CD14-positive monocyte (primary cell): ENCODE measurements around the gene FRMD4A. TPM values are rescaled to one million over a fixed set of nuclear protein-coding genes. Genes with fewer than 3 reads are reported as not detected.

ENCODE experiments used
- DNase-seq, 3 donors: peaks; one replicate each; pipeline ENCODE4 v3.0.0-alpha.2; 2011 to 2022
- H2AFZ ChIP-seq: 2 replicates; pipeline ENCODE4 v1.6.0; 2012; ENCODE audit warnings: mild to moderate bottlenecking, low read depth, low read length, inconsistent platforms; ENCODE audit not compliant: insufficient read depth, poor library complexity, severe bottlenecking
- H3K27ac ChIP-seq, 2 donors: 1 replicate in 1 of 2; 2 replicates in 1 of 2; pipeline ENCODE4 v1.5.1; 2012 to 2013; ENCODE audit warnings: low read length in 2 of 2, control low read depth in 1 of 2, inconsistent platforms in 1 of 2, low read depth in 1 of 2, mild to moderate bottlenecking in 1 of 2
- H3K27me3 ChIP-seq, 2 donors: one replicate each; pipeline versions ENCODE4 v1.6.0 to v1.6.1; 2011 to 2013; ENCODE audit warnings: low read length in 2 of 2; ENCODE audit not compliant: control insufficient read depth in 2 of 2, insufficient read depth in 2 of 2
- H3K36me3 ChIP-seq, 2 donors: replicated peaks in 1 of 2; 1 replicate in 1 of 2; 2 replicates in 1 of 2; pipeline versions ENCODE4 v1.5.1 to v1.6.1; 2012 to 2013; ENCODE audit warnings: low read length in 2 of 2, control low read depth in 1 of 2, inconsistent platforms in 1 of 2, mild to moderate bottlenecking in 1 of 2; ENCODE audit not compliant: insufficient read depth in 2 of 2, control insufficient read depth in 1 of 2
- H3K4me1 ChIP-seq, 2 donors: 1 replicate in 1 of 2; 2 replicates in 1 of 2; pipeline versions ENCODE4 v1.5.1 to v1.6.1; 2012 to 2013; ENCODE audit warnings: low read length in 2 of 2, control low read depth in 1 of 2, inconsistent platforms in 1 of 2, mild to moderate bottlenecking in 1 of 2, moderate library complexity in 1 of 2; ENCODE audit not compliant: insufficient read depth in 2 of 2, control insufficient read depth in 1 of 2
- H3K4me2 ChIP-seq: replicated peaks from 2 replicates; pipeline ENCODE3; 2012; ENCODE audit warnings: low read length, moderate library complexity, mild to moderate bottlenecking; ENCODE audit not compliant: poor library complexity, severe bottlenecking; ENCODE audit errors: extremely low read depth
- H3K4me3 ChIP-seq, 3 experiments: fragments of 200-600 bp in 1 of 3; sonication (generic) in 1 of 3; replicated peaks in 1 of 3; 1 replicate in 2 of 3; 2 replicates in 1 of 3; pipeline ENCODE4 v1.5.1; 2011 to 2013; ENCODE audit warnings: low read length in 3 of 3, mild to moderate bottlenecking in 3 of 3, control low read depth in 2 of 3, low read depth in 2 of 3, inconsistent platforms in 1 of 3, moderate library complexity in 1 of 3
- H3K79me2 ChIP-seq: 2 replicates; pipeline ENCODE4 v1.6.0; 2012; ENCODE audit warnings: mild to moderate bottlenecking, control low read depth, inconsistent platforms, low read length, moderate library complexity; ENCODE audit not compliant: insufficient read depth
- H3K9ac ChIP-seq: 2 replicates; pipeline ENCODE4 v1.6.0; 2017; ENCODE audit warnings: low read length, mild to moderate bottlenecking; ENCODE audit not compliant: insufficient read depth, poor library complexity, severe bottlenecking
- H3K9me3 ChIP-seq, 2 donors: replicated peaks in 1 of 2; 1 replicate in 1 of 2; 2 replicates in 1 of 2; pipeline versions ENCODE4 v1.5.1 to v1.6.1; 2012 to 2013; ENCODE audit warnings: low read length in 2 of 2, control low read depth in 1 of 2; ENCODE audit not compliant: control insufficient read depth in 1 of 2, insufficient read depth in 1 of 2
- H4K20me1 ChIP-seq: 2 replicates; pipeline ENCODE4 v1.6.0; 2012; ENCODE audit warnings: mild to moderate bottlenecking, low read length, control low read depth, moderate library complexity; ENCODE audit not compliant: insufficient read depth
- H3K27ac Mint-ChIP-seq, 7 donors: one replicate each; pipeline ENCODE4 v1.8.0; 2020; ENCODE audit warnings: mild to moderate bottlenecking in 7 of 7, mixed read lengths in 7 of 7, moderate library complexity in 6 of 7, inconsistent platforms in 2 of 7
- H3K27me3 Mint-ChIP-seq, 3 donors: one replicate each; pipeline ENCODE4 v1.8.0; 2021 to 2022; ENCODE audit warnings: low read depth in 3 of 3, mild to moderate bottlenecking in 3 of 3, mixed read lengths in 3 of 3, moderate library complexity in 3 of 3, inconsistent platforms in 1 of 3
- H3K36me3 Mint-ChIP-seq, 2 donors: one replicate each; pipeline ENCODE4 v1.8.0; 2020; ENCODE audit warnings: mixed read lengths in 2 of 2, inconsistent platforms in 1 of 2, mild to moderate bottlenecking in 1 of 2
- H3K4me1 Mint-ChIP-seq: one replicate; pipeline ENCODE4 v1.8.0; 2020; ENCODE audit warnings: mild to moderate bottlenecking, mixed read lengths
- H3K4me3 Mint-ChIP-seq, 2 donors: one replicate each; pipeline ENCODE4 v1.8.0; 2020; ENCODE audit warnings: mild to moderate bottlenecking in 2 of 2, mixed read lengths in 2 of 2, moderate library complexity in 1 of 2
- H3K9me3 Mint-ChIP-seq, 7 donors: one replicate each; pipeline ENCODE4 v1.8.0; 2020 to 2022; ENCODE audit warnings: mixed read lengths in 7 of 7, mild to moderate bottlenecking in 6 of 7, moderate library complexity in 6 of 7, inconsistent platforms in 2 of 7
- WGBS: methylation state at CpG from one replicate; pipeline ENCODE4 v1.1.5; 2013; ENCODE audit warnings: missing lambda C conversion rate; ENCODE audit not compliant: insufficient coverage; 5-methylcytosine and 5-hydroxymethylcytosine counted together
- intact Hi-C, 2 donors: fragments of 100-400 bp; cut with micrococcal nuclease; formaldehyde crosslinking; loops; one replicate each; pipeline versions ENCODE4 v1.15.0 to v1.15.1; 2023
- polyA plus RNA-seq, 3 donors: library from polyadenylated mRNA; depleted of rRNA in 1 of 3; unstranded in 2 of 3; stranded (reverse) in 1 of 3; fragments of 300-500 nt in 2 of 3; fragments of >200 nt in 1 of 3; fragmentation: Illumina TruSeq in 2 of 3; gene quantifications; 1 replicate in 2 of 3; 2 replicates in 1 of 3; pipeline ENCODE4 v1.2.3, GENCODE V29; 2012 to 2021
- TF ChIP-seq, protein P1 (sequence below): fragments of 200-600 bp; IDR thresholded peaks from one replicate; pipeline ENCODE4 v1.8.0; 2022; ENCODE audit warnings: antibody characterized with exemption, mild to moderate bottlenecking

Gene FRMD4A
- polyA plus RNA-seq, 3 donors: 0.12 TPM; not detected in 2

DNA sequence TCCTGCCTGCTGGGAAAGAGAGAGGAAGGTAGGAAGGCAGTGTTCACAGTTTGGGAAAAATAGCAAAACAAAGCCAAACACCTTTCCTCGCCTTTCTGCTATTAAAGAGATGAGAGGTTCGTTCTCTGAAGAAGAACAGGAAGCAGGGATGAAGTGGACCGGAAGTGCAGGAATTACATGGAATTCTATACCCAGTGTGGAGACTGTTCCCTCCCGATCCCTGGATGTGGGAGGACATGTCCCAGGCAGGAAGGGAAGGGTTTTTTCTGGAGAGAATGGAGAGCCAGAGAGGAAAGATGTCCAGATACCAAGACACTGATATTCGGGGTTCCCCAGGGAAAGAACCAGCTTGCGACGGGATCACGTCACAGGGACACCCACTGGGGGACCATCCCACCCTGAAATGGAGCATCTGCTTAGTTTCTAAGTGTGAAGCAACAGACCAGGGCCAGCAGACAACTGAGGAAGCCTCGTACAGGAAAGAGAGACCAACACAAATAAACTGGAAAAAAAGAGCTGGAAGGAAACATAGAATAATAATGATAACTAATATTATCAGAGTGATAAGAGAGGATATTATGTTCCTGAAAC lies 556.3 kb downstream of the FRMD4A start:
- peaks cover 5 to 13% (median 8%) of the 10 kb centered on the region in 3 donors for H3K27me3 Mint-ChIP-seq
- intact Hi-C loops: loop anchor here in 1 of 2 donors (10.0 kb wide), 1 partner anchor 400 kb away; no protein-coding TSS in a partner anchor
- no peak overlapping the region for H3K4me2 ChIP-seq
- no peaks in the 10 kb centered on the region for H3K27me3 ChIP-seq
- no peaks in the 10 kb centered on the region for H3K9me3 ChIP-seq
- H3K4me1 Mint-ChIP-seq: peaks cover 19% of the 10 kb centered on the region
- no peak overlapping the region for H2AFZ ChIP-seq
- H3K36me3 Mint-ChIP-seq: no peaks in the 10 kb centered on the region
- no peaks in the 10 kb centered on the region for H4K20me1 ChIP-seq
- no peak for DNase-seq
- TF ChIP-seq, protein P1, sequence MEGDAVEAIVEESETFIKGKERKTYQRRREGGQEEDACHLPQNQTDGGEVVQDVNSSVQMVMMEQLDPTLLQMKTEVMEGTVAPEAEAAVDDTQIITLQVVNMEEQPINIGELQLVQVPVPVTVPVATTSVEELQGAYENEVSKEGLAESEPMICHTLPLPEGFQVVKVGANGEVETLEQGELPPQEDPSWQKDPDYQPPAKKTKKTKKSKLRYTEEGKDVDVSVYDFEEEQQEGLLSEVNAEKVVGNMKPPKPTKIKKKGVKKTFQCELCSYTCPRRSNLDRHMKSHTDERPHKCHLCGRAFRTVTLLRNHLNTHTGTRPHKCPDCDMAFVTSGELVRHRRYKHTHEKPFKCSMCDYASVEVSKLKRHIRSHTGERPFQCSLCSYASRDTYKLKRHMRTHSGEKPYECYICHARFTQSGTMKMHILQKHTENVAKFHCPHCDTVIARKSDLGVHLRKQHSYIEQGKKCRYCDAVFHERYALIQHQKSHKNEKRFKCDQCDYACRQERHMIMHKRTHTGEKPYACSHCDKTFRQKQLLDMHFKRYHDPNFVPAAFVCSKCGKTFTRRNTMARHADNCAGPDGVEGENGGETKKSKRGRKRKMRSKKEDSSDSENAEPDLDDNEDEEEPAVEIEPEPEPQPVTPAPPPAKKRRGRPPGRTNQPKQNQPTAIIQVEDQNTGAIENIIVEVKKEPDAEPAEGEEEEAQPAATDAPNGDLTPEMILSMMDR: no peak
- no peak overlapping the region for H3K4me3 ChIP-seq
- peaks cover 0 to 4% (median 0%) of the 10 kb centered on the region in 7 donors for H3K9me3 Mint-ChIP-seq
- no peaks in the 10 kb centered on the region for H3K79me2 ChIP-seq
- H3K4me1 ChIP-seq: peaks cover 8 to 12% of the 10 kb centered on the region in 2 donors
- peak overlapping the region in 1 of 2 donors; percentile 27 for H3K4me3 Mint-ChIP-seq
- H3K27ac ChIP-seq: no peak overlapping the region
- no peak overlapping the region for H3K27ac Mint-ChIP-seq
- H3K36me3 ChIP-seq: no peaks in the 10 kb centered on the region
- no peak overlapping the region for H3K9ac ChIP-seq
- WGBS: 95% methylated on average over 6 of the region's 9 CpGs

DNA sequence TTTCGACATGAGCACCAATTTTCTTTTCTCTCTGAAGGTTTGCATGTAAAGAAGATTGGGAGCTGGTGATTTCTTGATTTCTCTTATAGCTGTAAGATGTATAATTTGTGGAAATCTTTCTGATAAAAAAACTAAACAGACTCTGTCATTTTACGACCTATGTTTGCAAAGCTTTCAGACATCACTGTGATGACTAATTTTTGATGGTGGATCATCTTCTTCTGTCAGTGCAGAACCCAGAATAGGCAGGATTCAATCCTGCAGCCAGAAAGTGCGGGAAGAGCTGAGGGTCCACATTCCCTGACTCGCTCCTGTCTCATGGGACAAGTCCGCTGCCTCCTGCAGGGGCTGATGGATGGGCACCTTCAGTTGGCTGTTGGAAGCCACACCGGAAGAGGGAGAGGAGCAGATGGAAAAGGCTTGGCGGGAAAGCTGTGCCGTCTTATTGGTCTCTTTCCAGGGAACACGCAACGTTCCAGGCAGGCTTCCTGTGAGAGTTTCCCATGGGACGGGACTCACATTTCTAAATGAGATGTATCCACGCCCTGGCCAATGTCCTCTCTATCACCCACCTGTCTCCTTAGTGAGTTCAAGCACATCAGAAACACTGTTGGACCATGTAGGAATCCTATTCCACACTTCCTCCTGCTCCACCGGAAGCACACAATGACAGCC lies 557.1 kb downstream of the FRMD4A start:
- intact Hi-C loops: loop anchor here in 1 of 2 donors (10.0 kb wide), 1 partner anchor 399 kb away; no protein-coding TSS in a partner anchor
- TF ChIP-seq, protein P1: no peak
- no peaks in the 10 kb centered on the region for H3K9me3 ChIP-seq

More for the DNA sequence above, 557.1 kb downstream of the FRMD4A start:
- DNase-seq: no peak
- no peak overlapping the region for H3K4me2 ChIP-seq
- Mint-ChIP-seq H3K4me1 (peaks cover 20% of the 10 kb centered on the region), H3K36me3 (no peaks in the 10 kb centered on the region), H3K27me3 (peaks cover 5 to 13% (median 9%) of the 10 kb centered on the region in 3 donors), H3K9me3 (peaks cover 0 to 4% (median 0%) of the 10 kb centered on the region in 7 donors), H3K4me3 (peak overlapping the region in 1 of 2 donors; percentile 27), H3K27ac (peak overlapping the region in 1 of 7 donors; percentile 75)
- no peak overlapping the region for H2AFZ ChIP-seq
- WGBS: 89% methylated on average over 10 of the region's 13 CpGs
- H3K9ac ChIP-seq: no peak overlapping the region
- no peaks in the 10 kb centered on the region for H4K20me1 ChIP-seq
- no peak overlapping the region for H3K27ac ChIP-seq
- no peaks in the 10 kb centered on the region for H3K27me3 ChIP-seq
- no peaks in the 10 kb centered on the region for H3K36me3 ChIP-seq
- H3K79me2 ChIP-seq: no peaks in the 10 kb centered on the region
- peaks cover 9 to 12% of the 10 kb centered on the region in 2 donors for H3K4me1 ChIP-seq
- H3K4me3 ChIP-seq: no peak overlapping the region
